GM19025 (cell line): Measurements from ENCODE around the gene DCP1A.
A peak's percentile ranks its signal among the peaks of the same experiment; 100 is the strongest.
"Not testable (repeated sequence)": the region's sequence is repeated elsewhere in the genome, so short reads cannot be mapped to it uniquely, and the experiment has no call there.

Experiments
- ATAC-seq: cut with Tn5 transposase; IDR thresholded peaks from one replicate; pipeline ENCODE4 v1.9.1; 2021; ENCODE audit warnings: mild to moderate bottlenecking, low read depth, moderate library complexity; ENCODE audit not compliant: unreplicated experiment

Gene DCP1A

DNA sequence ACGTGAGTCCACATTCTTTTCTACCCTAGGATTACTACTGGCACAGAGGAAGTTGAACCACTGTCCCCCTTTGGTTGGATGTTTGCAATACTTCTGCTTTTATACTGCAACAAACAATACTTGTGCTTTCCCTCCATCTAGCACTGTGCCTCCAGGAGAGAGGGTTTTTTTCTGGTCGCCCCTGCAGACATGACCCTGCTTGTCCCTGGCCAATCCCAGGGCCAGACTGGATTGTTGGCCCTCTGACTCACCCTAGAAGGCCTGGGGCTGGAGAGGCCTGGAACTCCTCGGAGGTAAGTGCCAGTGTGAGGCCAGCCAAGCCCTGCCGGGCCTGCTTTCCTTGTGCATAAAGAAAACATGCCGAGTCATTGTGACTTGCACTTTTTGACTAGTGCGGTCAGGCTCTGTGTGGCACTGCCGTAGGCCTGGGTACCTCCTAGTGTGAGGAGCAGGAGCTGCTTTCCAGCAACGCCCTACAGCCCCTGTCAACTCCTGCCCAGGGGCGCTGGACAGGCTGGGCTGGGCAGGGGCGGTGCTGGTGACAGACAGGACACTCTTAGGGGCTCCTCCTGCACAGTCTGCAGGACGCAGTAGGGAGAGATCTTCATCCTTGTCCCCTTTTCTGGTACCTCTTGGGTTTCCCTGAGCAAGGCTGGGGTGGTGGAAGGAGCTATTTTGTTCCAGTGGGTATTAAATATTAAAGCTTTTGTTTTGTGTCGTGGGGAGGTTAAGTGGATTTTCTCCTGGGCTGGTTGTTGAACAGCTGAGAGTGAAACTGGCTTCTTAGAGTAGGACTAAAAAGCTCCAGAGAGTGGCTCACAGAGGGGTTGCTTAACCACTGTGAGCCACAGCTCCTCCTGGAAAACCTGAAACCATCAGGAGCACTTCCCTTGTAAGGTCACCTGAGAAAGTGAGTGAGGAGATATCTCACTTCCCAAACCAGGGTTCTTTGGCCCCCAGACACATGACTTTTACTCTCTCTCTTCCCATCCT is 77.2 kb downstream of the DCP1A start:
- no peak for ATAC-seq

- ATAC-seq = not testable (repeated sequence)
Observed at GRCh38 chr3:53269193-53269592, 78.2 kb downstream of the DCP1A start.

- no peak for ATAC-seq
Observed at GRCh38 chr3:53267766-53268165, 79.6 kb downstream of the DCP1A start.

GRCh38 chr3:53264718-53265117 is 82.6 kb downstream of the DCP1A start:
- ATAC-seq = no peak

- ATAC-seq = no peak
Observed at GRCh38 chr3:53263907-53264306, 83.4 kb downstream of the DCP1A start.

DNA sequence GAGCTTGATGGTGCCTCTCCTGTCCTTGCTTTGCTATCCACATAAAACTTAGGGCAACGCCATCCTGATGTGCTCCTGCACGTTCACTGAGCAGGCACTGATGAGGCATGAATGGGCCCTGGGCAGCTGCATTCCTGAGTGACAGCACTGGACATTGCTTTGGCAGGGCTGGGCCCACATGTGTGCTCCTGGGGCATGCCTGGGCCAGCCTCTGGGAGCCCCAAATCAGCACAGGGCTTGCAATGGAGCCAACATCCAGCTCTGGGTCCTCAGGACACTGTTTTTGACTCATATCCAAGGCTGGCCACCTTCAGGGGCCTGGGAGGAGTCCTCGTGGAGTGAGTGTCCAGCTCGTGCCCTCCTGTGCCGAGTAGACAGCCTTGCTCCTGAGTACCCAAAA is 85.6 kb downstream of the DCP1A start:
- ATAC-seq = no peak

DNA sequence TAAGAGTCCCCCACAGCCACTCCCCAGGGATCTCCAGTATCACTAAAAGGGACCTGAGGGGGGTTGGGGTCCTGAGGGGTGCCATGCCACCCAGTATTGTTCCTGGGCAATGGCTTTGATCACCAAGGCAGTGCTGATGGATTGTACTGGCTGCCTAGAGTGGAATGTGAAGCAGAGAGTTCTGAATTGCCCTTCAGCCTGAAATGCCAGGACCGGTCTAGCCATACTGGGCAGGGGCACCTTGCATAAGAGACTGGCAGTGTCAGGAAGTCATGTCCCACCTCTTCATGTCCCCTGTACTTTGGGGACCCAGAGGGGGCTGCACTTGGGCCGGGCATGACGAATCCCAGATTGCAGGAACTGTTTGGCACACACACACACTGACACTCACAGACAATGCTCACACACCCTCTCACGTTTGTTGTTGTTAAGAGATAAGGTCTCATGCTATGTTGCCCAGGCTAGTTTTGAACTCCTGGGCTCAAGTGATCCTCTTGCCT is 87.0 kb downstream of the DCP1A start:
- ATAC-seq = no peak

DNA sequence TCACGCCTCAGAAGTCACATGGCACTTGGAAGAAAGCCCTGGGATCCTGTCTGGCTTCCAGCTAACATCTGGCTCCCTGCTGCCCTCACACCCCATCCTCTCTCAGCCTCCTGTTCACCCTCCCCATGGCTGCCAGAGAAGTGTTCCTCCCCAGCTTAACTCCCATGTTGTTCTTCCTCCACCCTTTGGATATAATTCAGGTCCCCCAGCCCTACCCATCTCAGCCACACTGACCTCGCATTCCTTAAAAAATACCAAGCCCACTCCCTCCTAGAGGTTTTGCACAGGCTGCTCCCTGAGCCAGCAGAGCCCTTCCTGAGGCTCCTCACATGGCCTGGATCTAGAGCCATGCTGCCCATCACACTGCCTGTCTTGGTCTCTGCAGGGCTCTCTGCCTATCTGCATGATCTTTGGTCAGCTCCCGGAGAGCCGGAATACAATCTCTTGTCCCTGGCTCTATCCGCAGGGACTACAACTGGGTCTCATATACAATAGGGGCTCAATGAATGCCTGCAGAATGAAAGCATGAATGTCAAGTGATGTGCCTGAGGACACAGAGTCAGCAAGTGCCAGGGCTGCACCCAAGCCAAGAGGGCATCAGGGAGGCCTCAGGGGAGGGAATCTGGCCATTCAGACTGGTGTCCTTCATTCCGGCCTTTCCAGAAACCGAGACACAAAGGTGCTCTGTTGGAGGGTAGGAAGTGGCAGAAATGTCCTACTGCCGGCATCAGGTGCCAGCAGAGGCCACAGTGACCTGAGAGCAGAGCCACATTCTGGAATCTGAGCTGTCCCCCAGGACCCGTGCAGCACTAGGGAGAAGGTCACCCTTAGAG is 87.7 kb downstream of the DCP1A start:
- no peak for ATAC-seq

DNA sequence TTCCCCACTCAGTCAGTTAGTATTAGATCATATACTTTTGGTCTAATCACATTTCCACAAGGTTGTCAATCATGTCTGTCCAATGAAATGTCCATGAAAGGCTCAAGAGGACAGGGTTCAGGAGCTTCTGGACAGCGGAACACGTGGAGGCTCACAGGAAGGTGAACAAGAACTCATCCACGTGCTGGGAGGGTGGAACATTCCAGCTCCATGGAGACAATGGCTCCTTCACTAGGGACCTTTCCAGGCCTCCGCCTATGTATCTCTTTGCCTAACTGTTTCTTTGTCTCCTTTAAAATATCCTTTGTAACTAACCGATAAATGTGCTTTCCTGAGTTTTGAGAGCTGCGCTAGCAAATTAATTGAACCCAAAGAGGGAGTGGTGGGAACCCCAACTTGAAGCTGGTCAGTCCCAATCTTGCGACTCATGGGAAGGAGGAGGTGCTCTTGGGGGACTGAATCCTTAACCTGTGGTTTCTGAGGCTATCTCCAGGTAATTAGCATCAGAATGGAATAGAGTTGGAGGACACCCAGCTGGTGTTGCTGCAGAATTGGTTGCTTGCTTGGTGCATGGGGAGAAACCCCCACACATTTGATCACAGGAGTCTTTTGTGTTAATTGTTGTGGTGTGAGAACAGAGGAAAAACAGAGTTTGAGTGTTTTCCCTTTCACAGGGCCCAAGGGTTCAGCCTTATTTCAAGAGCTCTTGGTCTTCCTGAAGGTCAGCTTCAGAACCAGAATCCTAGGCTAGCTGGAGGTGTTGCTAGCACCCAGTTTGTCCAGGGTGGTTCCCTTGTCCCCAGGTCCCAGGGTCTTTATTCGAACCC is 88.5 kb downstream of the DCP1A start:
- ATAC-seq = no peak

- no peak for ATAC-seq
Observed at GRCh38 chr3:53257465-53257864, 89.9 kb downstream of the DCP1A start.

DNA sequence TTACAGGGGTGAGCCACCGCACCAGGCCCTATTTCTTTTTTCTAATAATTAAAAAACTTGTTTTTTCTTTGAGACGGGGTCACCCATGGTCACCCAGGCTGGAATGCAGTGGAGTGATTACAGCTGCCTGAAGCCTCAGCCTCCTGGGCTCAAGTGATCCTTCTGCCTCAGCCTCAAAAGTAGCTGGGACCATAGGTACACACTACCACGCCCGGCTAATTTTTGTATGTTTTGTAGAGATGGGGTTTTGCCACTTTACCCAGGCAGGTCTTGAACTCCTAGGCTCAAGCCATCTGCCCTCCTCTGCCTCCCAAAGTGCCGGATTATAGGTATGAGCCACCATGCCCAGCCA is 90.7 kb downstream of the DCP1A start:
- no peak for ATAC-seq

DNA sequence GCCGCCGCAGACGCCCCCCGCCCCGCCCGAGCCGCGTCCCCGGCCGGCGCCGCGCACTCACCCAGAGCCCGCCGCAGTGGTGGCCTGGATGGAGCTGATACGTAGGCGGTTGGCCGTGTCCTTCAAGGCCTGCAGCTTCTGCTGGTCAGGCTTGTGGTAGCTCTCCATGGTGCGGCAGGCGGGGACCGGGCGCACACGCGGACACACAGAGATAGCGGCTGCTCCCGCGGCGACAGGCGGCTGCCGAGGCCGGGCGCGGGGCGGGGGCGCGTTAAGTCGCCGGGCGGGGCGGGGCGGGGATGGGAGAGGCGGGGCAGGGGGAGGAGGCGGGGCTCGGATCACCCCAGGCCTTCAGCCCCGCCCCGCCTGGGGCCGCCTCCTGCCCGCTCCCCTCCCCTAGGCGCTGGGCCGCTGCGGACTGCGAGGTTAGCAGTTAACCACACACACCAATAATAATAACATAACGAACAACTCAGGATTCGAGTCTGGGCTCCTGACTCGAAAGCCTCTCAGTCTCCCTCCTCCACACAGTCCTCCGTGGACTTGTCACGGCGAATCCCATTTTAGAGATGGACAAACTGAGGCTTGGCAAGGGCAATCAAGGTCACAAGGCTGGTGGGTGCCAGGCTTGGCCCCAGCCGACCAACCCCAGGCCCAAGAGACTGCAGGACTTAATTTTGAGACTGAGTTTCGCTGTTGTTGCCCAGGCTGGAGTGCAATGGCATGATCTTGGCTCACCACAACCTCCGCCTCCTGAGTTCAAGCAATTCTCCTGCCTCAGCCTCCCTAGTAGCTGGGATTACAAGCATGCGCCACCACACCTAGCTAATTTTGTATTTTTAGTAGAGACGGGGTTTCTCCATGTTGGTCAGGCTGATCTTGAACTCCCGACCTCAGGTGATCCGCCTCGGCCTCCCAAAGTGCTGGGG is 91.3 kb downstream of the DCP1A start, which contains the start of gene TKT:
TKT (minus strand) TSS at position 248 of the 929 bp plus-strand sequence; CDS start at position 168, 80 bp downstream.
- ATAC-seq = peak; percentile 71

DNA sequence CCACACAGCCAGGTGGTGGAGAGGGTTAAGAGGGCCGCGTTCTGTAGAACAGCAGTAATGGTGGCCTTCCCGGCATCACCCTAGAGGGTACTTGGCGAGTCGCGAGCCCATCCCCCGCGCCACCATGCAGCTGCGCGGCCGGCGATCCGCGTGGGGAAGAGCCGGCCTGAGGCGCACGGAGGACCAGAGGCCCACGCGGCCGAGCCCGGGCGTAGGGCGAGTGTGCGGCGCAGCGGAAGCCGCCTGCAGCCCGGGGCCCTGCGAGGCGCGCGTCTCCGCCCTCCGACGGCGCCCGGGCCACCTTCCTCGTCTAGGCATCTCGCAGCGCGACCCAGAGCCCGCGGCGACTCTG is 91.9 kb downstream of the DCP1A start:
- peak; percentile 51 for ATAC-seq

DNA sequence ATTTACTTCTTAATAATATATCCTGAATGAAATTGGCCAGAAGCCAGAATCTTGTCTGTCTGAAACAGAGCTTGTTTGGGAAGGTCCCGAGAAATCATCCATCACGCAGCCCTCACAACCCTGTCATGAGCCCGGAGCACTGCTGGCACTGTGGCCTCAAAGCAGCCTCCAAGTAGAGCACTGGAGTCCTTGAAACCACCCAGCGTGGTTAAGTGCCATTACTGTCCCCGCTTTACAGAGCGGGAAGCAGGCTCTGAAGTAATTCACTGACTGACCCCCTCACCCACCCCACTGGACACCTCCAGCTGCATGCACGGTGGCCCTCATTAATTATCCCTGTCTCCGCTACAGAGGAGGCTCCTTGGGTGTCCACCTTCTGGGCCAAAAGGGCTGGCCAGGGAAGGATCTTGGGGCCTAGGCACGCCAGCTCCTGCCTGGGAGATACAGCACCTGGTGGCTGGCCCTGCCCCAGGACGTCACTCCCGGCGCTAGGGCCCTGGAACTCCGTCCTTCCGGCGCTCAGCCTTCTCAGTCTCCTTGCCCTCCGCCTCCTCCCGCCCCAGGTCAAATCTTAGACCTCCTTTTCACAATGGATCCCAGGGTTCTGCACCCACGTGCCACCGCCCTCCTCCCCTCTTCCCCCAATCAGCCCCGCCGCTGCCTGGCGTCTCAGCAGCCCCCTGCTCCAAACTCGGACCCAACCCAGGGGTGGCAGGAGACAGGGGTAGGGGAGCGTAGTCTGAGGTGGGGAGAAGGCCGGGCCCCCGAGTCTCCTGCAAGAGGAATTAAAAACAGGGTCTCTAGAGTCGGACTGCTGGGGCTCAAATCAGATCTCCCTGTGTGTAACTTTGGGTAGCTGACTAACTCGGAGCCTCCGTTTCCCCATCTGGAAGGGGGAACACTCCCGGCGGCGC is 92.6 kb downstream of the DCP1A start:
- ATAC-seq = peak; percentile 34

DNA sequence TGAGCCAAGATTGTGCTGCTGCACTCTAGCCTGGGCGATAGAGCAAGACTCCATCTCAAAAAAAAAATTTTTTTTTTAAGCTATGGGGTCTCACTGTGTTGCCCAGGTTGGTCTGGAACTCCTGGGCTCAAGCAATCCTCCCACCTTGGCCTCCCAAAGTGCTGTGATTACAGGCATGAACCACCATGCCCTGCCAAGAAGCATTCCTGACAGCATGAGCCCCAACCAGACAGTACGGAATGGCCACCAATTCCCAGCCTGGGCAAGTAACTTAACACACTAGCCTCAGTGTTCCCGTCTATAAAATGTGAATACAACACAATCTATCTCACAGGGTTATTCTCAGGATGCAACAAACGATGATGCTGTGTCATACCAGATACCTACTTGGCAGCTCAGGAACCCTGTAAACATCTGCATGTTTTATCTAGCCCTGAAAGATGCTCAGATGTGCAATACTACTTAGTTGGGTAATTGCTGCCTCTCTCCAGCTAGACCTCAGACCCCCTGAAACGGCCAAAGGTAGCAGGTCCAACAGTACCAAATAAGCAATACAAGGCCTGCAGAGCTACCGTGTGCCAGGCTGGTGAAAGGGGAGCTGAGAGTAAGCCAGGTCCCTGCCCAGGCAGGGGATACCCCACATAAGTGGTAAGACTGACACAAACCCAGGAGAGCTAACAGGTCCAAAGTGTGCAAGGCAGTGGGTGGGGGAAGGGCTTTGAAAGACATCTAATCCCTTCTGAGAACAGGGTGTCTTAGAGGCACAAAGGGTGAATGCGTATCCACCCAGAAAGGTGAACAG is 93.4 kb downstream of the DCP1A start:
- no peak for ATAC-seq

DNA sequence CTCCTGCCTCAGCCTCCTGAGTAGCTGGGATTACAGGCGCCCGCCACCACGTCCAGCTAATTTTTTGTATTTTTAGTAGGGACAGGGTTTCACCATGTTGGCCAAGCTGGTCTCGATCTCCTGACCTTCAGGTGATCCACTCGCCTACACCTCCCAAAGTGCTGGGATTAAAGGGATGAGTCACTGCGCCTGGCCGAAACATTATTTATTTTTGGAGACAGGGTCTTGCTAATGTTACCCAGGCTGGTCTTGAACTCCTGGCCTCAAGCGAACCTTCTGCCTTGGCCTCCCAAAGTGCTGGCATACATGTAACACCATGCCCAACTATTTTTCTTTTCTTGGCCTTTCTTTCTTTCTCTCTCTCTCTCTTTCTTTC is 94.4 kb downstream of the DCP1A start:
- ATAC-seq = not testable (repeated sequence)

DNA sequence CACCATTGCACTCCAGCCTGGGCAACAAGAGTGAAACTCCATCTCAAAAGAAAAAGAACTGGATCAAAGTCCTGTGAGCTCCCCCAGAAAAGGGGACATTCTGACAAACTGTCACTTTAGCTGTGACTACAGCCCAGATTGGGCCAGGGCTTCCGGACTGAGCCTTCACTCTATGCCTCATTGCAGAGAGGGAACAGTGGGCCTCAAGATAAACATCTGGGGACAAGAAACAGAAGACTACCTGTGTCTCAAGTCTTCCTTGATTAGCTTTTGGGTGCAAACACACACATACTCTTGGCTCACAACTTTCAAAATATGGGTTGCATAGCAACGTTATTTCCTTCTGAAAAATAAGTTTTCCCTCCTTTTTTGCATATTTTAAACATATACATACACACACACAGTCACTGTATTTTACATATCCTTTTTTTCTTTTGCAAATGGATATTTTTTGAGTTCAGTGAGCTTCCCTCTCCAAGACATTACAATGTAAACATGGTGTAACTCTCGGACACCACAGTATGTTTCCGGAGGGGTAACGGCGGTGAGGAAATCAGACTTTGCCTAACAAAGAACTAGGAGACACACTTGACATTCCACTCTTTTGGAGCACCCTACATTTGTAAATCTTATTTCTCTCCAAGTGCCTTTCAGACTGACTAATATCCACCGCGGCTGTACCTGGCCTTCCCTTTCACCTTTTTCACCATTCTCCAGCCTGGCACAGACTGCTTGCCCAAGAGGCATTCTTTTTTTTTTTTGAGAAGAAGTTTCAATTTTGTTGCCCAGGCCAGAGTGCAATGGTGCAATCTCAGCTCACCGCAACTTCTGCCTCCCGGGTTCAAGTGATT is 95.0 kb downstream of the DCP1A start:
- no peak for ATAC-seq
